HG03571 (cell line): ENCODE measurements around the gene BRINP2.

Experiments
- ATAC-seq: cut with Tn5 transposase; IDR thresholded peaks from one replicate; pipeline ENCODE4 v1.9.1; 2021; ENCODE audit not compliant: unreplicated experiment

BRINP2 gene

GRCh38 chr1:177165069-177165439 is 5.7 kb upstream of the BRINP2 start:
- no peak for ATAC-seq

GRCh38 chr1:177171536-177172123 is 872 bp downstream of the BRINP2 start:
- no peak for ATAC-seq

- no peak for ATAC-seq
Measured at GRCh38 chr1:177172272-177172671, 1.5 kb downstream of the BRINP2 start.

GRCh38 chr1:177172866-177173265 is 2.1 kb downstream of the BRINP2 start:
- ATAC-seq: no peak

- no peak for ATAC-seq
Measured at GRCh38 chr1:177173976-177174375, 3.2 kb downstream of the BRINP2 start.

- ATAC-seq: no peak
Measured at GRCh38 chr1:177174921-177175634, 4.3 kb downstream of the BRINP2 start.

GRCh38 chr1:177181280-177181630 is 10.5 kb downstream of the BRINP2 start:
- ATAC-seq: no peak

GRCh38 chr1:177181631-177182291 is 11.0 kb downstream of the BRINP2 start:
- peak; percentile 91 for ATAC-seq

- no peak for ATAC-seq
Measured at GRCh38 chr1:177183836-177184235, 13.1 kb downstream of the BRINP2 start.

- no peak for ATAC-seq
Measured at GRCh38 chr1:177185209-177185608, 14.5 kb downstream of the BRINP2 start.

GRCh38 chr1:177186639-177187038 is 15.9 kb downstream of the BRINP2 start:
- ATAC-seq: no peak

- no peak for ATAC-seq
Measured at GRCh38 chr1:177190308-177190970, 19.7 kb downstream of the BRINP2 start.

- no peak for ATAC-seq
Measured at GRCh38 chr1:177198243-177198642, 27.5 kb downstream of the BRINP2 start.

- no peak for ATAC-seq
Measured at GRCh38 chr1:177200290-177200689, 29.5 kb downstream of the BRINP2 start.

GRCh38 chr1:177206831-177207355 is 36.1 kb downstream of the BRINP2 start:
- no peak for ATAC-seq

GRCh38 chr1:177208920-177209319 is 38.2 kb downstream of the BRINP2 start:
- ATAC-seq: no peak

- ATAC-seq: no peak
Measured at GRCh38 chr1:177209357-177209756, 38.6 kb downstream of the BRINP2 start.

- ATAC-seq: no peak
Measured at GRCh38 chr1:177210071-177210470, 39.3 kb downstream of the BRINP2 start.

- ATAC-seq: no peak
Measured at GRCh38 chr1:177211231-177211630, 40.5 kb downstream of the BRINP2 start.

- no peak for ATAC-seq
Measured at GRCh38 chr1:177216587-177217202, 45.9 kb downstream of the BRINP2 start.
